Suprapubic skin (tissue), 3 donors: ENCODE measurements around the gene PRDM12.

Source experiments
- EP300 ChIP-seq: sonication (generic); formaldehyde crosslinking; IDR thresholded peaks from one replicate; pipeline ENCODE4 v1.6.1; 2017; ENCODE audit warnings: antibody characterized with exemption
- POLR2A ChIP-seq, 2 donors: fragments of 450-650 bp; IDR thresholded peaks; one replicate each; pipeline ENCODE4 v1.6.1; 2017; ENCODE audit warnings: antibody characterized with exemption in 2 of 2, mild to moderate bottlenecking in 2 of 2, moderate library complexity in 2 of 2
- TF ChIP-seq, protein P1 (sequence below), 2 donors: fragments of 200-600 bp in 1 of 2; fragments of 450-650 bp in 1 of 2; sonication (generic) in 1 of 2; IDR thresholded peaks; one replicate each; pipeline ENCODE4 v1.5.1; 2016 to 2019; ENCODE audit warnings: antibody characterized with exemption in 2 of 2, mild to moderate bottlenecking in 1 of 2, moderate library complexity in 1 of 2

- TF ChIP-seq, protein P1, sequence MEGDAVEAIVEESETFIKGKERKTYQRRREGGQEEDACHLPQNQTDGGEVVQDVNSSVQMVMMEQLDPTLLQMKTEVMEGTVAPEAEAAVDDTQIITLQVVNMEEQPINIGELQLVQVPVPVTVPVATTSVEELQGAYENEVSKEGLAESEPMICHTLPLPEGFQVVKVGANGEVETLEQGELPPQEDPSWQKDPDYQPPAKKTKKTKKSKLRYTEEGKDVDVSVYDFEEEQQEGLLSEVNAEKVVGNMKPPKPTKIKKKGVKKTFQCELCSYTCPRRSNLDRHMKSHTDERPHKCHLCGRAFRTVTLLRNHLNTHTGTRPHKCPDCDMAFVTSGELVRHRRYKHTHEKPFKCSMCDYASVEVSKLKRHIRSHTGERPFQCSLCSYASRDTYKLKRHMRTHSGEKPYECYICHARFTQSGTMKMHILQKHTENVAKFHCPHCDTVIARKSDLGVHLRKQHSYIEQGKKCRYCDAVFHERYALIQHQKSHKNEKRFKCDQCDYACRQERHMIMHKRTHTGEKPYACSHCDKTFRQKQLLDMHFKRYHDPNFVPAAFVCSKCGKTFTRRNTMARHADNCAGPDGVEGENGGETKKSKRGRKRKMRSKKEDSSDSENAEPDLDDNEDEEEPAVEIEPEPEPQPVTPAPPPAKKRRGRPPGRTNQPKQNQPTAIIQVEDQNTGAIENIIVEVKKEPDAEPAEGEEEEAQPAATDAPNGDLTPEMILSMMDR (IDR thresholded peaks at IDR 0.05), result no peak
- TF ChIP-seq EP300, result no peak
- no peak for TF ChIP-seq POLR2A (IDR thresholded peaks at IDR 0.05)
Observed at GRCh38 chr9:130664251-130665028, at the start of gene PRDM12.
